ENCODE data around the gene KRT6A.

- TF ChIP-seq ZBTB7A (IDR thresholded peaks at IDR 0.05; ENCODE audit: low read depth) (no peak), REST (IDR thresholded peaks at IDR 0.05; ENCODE audit: low read depth) (no peak), RAD21 (IDR thresholded peaks at IDR 0.05; ENCODE audit: low read depth) (no peak)
Measured at GRCh38 chr12:52452101-52452500, 41.0 kb downstream of the KRT6A start, which contains the start of gene KRT6B.
